ENCODE measurements around the gene LILRA5.
"Not testable (repeated sequence)": the region's sequence is repeated elsewhere in the genome, so short reads cannot be mapped to it uniquely, and the experiment has no call there.

Gene LILRA5

DNA sequence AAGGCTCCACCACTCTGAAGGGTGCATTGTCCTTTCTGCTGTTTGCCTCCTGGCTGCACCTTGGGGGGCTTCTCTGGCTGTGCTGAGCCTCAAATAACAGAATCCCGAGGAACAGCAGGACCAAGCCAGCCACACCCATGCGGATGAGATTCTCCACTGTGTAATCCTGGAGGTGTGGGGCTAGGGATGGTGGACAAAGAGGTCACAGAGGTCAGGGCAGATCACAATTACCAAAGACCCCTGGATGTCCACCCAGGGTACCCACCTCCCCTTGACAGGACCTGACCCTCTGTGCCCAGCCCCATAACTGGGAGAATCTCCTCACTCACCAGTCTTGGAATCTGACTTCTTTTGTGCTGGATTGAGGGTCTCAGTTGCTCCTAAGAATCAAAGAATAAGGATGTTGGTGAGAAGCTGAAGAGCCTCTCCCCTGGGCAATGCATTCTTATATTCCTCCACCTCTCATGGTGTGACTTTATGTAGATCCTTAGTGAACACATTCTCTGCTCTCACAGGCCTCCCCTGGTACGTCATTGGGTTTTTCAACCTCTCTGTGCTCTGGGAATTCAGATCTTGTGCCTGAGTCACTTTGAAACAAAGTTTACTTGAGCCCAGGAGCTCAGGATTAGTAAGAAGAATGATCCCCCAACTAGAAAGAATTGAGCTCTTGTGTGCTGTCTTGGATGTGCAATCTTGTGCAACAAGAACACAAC, 20.8 kb upstream of the LILRA5 start:
- DNase-seq: no peak

GRCh38 chr19:54332149-54332548, 19.2 kb upstream of the LILRA5 start:
- no peak for DNase-seq

GRCh38 chr19:54331626-54332025, 18.7 kb upstream of the LILRA5 start:
- no peak for DNase-seq

- no peak for DNase-seq
These were observed 16.7 kb upstream of the LILRA5 start for GRCh38 chr19:54329476-54330165.

- DNase-seq: not testable (repeated sequence)
These were observed 15.8 kb upstream of the LILRA5 start for GRCh38 chr19:54328781-54329180.

DNA sequence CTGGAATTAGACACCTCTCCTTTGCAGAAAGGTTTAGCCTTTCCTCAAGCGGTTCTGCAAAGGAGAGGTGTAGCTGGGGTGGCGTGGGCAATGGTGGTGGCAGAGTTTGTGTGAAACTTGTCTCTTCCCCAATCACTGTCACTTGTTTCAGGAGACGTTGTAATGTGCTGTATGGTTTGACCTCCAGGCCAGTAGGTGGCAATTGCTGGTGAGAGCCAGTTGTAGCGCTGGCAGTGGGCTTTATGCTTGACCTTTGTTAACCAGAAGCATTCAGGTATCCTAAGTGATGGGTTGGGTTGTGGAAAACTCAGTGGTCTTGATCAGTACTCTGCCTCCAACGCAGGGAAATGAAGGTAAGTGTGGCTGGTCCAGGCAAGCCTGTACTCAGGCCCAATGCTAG, 12.7 kb upstream of the LILRA5 start:
- no peak for DNase-seq

DNA sequence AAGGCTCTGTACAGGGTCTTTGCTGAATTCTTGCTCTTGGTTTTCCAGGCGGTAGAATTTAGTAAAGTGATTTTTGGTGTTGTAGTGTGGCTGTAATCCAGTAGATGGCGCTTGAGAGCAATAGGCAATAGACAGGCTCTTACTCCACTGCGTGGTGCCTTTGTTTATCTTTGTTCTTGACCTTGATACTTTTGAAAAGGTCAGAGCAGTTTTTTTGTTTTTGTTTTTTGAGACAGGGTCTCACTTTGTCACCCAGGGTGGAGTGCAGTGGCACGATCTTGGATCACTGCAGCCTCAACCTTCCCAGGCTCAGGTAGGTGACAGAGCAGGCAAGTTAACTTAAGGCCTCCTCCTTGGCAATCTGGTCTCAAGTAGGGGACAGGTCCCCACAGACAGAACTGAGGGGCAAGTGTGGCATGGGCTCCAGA, 12.2 kb upstream of the LILRA5 start:
- DNase-seq: no peak

DNA sequence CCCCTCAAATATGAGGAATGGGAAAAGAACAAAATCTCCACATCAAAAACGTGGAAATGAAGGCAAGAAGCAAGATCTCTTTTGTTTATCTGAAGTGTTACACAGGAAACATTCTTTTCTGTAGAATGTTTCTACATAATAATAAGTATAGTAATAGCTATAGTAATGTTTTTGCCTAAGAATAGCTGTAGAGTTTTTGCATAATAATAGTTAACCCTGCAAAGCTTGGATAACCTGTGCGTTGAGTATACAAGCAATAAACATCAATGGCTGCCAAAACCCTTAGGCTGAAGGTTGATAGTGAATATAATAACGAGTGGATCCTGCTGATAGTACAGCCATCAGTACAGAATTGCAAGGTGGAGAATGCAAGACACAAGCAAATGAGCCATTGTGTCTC, 11.1 kb upstream of the LILRA5 start:
- DNase-seq: no peak

- not testable (repeated sequence) for DNase-seq
These were observed 10.0 kb upstream of the LILRA5 start for GRCh38 chr19:54322934-54323333.

GRCh38 chr19:54322295-54322694, 9.3 kb upstream of the LILRA5 start:
- not testable (repeated sequence) for DNase-seq

DNA sequence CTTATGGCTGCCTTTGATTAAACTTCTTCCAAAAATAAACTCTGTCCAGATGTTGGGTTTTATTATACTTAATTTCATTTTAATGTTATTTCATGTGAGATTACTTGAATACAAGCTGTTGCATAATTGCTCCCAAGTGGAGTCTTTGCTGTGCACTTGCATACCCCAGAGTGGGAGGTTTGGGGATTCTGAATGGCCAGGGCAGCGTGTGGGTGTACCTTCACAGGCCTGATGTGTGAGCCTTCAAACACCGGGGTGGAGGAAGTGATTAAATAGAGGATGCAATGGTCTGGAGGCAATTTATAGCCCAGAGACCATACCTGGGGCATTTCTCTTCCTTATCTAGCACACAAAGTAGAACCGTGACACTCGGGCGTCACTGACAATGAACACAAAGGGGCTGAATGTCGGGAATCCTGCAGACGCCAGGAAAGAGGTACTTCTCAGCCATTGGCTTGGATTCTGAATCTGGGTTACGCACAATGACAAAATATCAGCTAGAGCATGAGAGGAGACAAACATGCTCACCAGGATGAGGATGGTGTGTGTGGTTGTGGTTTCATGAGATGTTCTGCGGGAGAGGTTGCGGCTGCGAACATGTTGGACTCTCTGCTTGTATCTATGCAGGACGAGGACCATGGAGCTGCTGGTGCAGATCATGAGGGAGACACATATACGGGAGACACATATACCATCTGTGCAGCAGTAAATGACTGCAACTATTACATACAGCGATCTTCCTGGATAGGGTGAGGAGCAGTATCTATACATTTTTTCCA, 7.1 kb upstream of the LILRA5 start:
- no peak for DNase-seq

- no peak for DNase-seq
These were observed 6.1 kb upstream of the LILRA5 start for GRCh38 chr19:54319049-54319448.

DNA sequence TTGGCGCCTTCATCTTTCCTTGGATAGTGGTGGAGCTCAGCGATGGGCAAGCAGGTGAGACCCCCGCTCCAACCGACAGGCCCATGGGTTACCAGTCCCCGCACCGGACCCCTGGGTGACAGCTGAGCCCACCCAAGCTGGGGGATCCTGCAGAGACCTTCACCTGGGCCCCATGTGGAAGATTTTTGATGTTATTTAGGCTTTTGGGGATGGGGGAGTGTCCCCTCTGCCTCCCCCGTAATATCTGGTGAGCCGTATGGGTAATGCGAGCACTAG, 4.9 kb upstream of the LILRA5 start:
- no peak for DNase-seq

DNA sequence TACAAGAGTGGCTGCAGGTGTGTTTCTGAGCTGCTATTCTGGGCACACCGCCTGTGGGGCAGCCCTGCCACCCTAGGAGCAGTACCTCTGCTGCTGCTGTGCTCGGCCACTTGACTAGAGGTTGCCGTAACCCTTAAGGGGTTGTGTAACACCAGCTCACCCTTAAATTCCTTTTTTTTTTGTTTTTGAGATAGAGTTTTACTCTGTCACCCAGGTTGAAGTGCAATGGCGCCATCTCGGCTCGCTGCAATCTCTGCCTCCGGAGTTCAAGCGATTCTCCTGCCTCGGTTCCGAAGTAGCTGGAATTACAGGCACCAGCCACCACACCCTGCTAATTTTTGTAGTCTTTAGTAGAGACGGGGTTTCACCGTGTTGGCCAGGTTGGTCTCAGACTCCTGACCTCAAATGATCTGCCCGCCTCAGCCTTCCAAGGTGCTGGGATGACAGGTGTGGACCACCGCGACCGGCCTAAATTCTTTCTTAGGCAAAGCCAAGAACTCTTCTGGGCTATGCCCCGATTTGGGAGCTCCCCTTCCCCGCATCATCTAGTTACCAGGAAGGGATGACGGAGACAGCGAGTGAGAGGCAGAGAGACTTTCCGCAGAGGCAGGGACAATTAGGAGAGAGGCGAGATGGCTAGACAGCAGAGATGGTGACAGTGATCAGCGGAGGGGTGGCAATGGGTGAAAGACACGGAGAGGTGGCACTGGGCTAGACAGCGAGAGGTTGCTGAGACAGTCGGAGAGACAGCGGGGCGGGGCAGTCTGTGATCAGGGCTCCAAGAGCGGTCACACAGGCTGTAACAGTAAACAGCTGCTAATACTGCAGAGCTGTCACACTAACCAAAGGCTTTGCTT, 4.4 kb upstream of the LILRA5 start:
- no peak for DNase-seq

DNA sequence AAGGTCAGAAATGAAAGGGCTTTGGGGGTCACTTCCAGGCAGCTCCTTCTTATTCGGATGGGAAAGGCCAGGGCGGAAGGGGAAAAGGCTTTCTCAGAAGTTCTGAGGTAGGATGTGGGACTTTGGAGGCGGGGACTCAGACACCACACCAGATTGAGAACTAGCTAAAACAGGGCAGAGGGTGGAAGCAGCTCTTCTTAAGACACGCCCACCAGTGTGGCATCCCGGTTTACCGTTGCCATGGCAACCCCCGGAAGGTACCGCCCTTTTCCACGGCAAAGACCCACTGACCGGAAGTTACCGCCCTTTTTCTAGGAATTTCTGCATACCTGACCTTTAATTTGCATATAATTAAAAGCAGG, 3.8 kb upstream of the LILRA5 start:
- DNase-seq: no peak

GRCh38 chr19:54315956-54316355, 3.0 kb upstream of the LILRA5 start:
- no peak for DNase-seq

- no peak for DNase-seq
These were observed 955 bp downstream of the LILRA5 start for GRCh38 chr19:54312011-54312410.

- DNase-seq: no peak
These were observed 1.5 kb downstream of the LILRA5 start for GRCh38 chr19:54311486-54311885.

- DNase-seq: no peak
These were observed 2.4 kb downstream of the LILRA5 start for GRCh38 chr19:54310543-54310942.

DNA sequence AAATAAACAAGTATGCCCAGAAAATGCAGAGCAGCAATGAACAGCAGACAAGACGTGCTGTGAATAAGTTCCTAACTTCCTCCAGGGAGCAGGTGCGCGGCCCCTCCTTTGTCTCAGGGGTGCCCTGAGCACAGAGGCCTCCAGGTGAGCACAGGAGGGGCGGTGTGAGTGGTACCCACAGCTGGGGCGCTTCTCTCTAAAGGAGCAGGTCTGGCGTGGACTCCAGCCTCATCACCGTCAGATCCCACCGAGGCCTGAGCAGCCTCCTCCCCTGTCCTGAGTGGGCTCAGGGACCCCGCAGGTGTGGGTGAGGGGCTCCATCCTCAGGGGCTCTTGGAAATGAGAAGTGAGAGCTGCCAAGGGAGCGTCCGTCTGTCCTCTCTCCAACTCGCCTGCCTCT, 3.2 kb downstream of the LILRA5 start:
- no peak for DNase-seq

DNA sequence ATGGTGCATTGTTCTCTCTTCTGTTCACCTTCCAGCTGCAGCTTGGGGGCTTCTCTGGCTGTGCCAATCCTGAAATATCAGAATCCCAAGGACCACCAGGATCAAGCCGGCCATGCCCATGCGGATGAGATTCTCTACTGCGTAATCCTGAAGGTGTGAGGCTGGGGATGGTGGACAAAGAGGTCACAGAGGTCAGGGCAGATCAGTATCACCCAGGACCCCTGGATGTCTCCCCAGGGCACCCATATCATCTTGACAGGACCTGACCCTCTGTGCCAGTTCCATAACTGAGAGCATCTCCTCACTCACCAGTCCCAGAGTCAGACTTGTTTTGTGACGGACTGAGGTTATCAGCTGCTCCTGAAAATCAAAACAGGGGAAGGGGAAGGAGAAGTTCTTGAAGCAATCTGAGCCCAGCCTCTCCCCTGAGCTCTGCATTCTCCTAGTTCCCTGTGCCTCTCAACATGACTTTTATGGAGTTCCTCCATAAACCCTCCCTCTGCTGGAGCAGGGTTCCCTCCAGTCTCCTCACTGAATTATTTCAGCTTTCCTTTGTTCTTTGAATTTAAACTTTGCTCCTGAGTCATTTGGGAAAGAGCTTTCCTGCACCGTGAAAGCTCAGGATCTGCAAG, 5.5 kb downstream of the LILRA5 start:
- no peak for DNase-seq

- no peak for DNase-seq
These were observed 7.8 kb downstream of the LILRA5 start for GRCh38 chr19:54305141-54305540.

GRCh38 chr19:54302257-54302656, 10.7 kb downstream of the LILRA5 start:
- no peak for DNase-seq
